ENCODE results near the gene ADAMTS6. TPM values are rescaled to one million over a fixed set of nuclear protein-coding genes. Genes with fewer than 3 reads are reported as not detected.

ADAMTS6 gene
- total and polyA plus RNA-seq, 2 of the 13 experiments (the other 11 are each of a cell fraction or from before 2014, with no cell fraction given): 3.1 to 8.2 TPM

GRCh38 chr5:65120371-65120967 lies 361.3 kb downstream of the ADAMTS6 start (continued):
- TF ChIP-seq, protein P1, sequence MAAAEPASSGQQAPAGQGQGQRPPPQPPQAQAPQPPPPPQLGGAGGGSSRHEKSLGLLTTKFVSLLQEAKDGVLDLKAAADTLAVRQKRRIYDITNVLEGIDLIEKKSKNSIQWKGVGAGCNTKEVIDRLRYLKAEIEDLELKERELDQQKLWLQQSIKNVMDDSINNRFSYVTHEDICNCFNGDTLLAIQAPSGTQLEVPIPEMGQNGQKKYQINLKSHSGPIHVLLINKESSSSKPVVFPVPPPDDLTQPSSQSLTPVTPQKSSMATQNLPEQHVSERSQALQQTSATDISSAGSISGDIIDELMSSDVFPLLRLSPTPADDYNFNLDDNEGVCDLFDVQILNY (CRISPR knock-in tag; conservative IDR thresholded peaks at IDR 0.05): no peak
- TF ChIP-seq MXD1 (CRISPR knock-in tag; IDR thresholded peaks at IDR 0.05) (no peak), ZNF7 (CRISPR knock-in tag; IDR thresholded peaks at IDR 0.05) (no peak), KIAA2018 (CRISPR knock-in tag; IDR thresholded peaks at IDR 0.05; ENCODE audit: borderline replicate concordance) (no peak), SMARCE1 (IDR thresholded peaks at IDR 0.05; ENCODE audit: borderline replicate concordance) (no peak)
